Panc1 (cell line): Measurements from ENCODE around the gene CEP131. TPM values are rescaled to one million over a fixed set of nuclear protein-coding genes. Genes with fewer than 3 reads are reported as not detected.

Source experiments
- ATAC-seq: fragments of 200-7000 bp; cut with Tn5 transposase; 2 replicates; pipeline ENCODE4 v1.9.1; 2020; ENCODE audit warnings: mild to moderate bottlenecking, moderate library complexity
- BruUV-seq: library from RNA; stranded (reverse); fragments of 400-500 nt; replicated peaks from 2 replicates; lab custom pipeline; 2021; lab: Mats Ljungman, UMichigan
- CTCF ChIA-PET: fragments of 300-600 bp; sonication (Branson Sonifier 250); formaldehyde crosslinking; loops from one replicate; lab custom pipeline; 2022; ENCODE audit warnings: antibody characterized with exemption; lab: Charles Lee
- POLR2A ChIA-PET: fragments of 300-600 bp; sonication (Branson Sonifier 250); formaldehyde crosslinking; loops from one replicate; lab custom pipeline; 2022; ENCODE audit warnings: antibody characterized with exemption; lab: Charles Lee
- DNase-seq: peaks from one replicate; pipeline ENCODE4 v3.0.0-alpha.2; 2010; ENCODE audit warnings: low read depth, low spot score
- H3K27ac ChIP-seq: 2 replicates; pipeline ENCODE4 v1.5.1; 2011; ENCODE audit warnings: mild to moderate bottlenecking, low read length, inconsistent platforms
- H3K27me3 ChIP-seq: fragments of 200-500 bp; sonication (Bioruptor generic); 2 replicates; pipeline ENCODE4 v1.6.0; 2014; ENCODE audit warnings: low read length, inconsistent platforms; ENCODE audit not compliant: control insufficient read depth, insufficient read depth
- H3K36me3 ChIP-seq: fragments of 200-500 bp; sonication (Bioruptor generic); 2 replicates; pipeline ENCODE4 v1.5.1; 2014; ENCODE audit warnings: inconsistent platforms, mild to moderate bottlenecking, low read length, moderate library complexity; ENCODE audit not compliant: control insufficient read depth, insufficient read depth
- H3K4me1 ChIP-seq: 2 replicates; pipeline ENCODE4 v1.5.1; 2011; ENCODE audit warnings: inconsistent platforms, mild to moderate bottlenecking, low read length, moderate library complexity; ENCODE audit not compliant: control insufficient read depth, insufficient read depth
- H3K4me3 ChIP-seq, 2 experiments: 2 replicates each; pipeline ENCODE4 v1.5.1; 2011 to 2012; ENCODE audit warnings: low read depth in 2 of 2, low read length in 2 of 2, mild to moderate bottlenecking in 2 of 2, inconsistent platforms in 1 of 2, moderate library complexity in 1 of 2
- H3K9me3 ChIP-seq: fragments of 200-500 bp; sonication (Bioruptor generic); 2 replicates; pipeline ENCODE4 v1.5.1; 2014; ENCODE audit warnings: low read depth, mild to moderate bottlenecking, inconsistent platforms, low read length, moderate library complexity; ENCODE audit not compliant: control insufficient read depth, insufficient read depth
- CTCF ChIP-seq: fragments of 450-650 bp; IDR thresholded peaks from 2 replicates; pipeline ENCODE4 v1.5.1; 2017; ENCODE audit warnings: mild to moderate bottlenecking
- POLR2AphosphoS5 ChIP-seq: IDR thresholded peaks from 2 replicates; pipeline ENCODE4 v1.6.1; 2012; ENCODE audit warnings: mild to moderate bottlenecking, low read depth, low read length, moderate library complexity
- REST ChIP-seq, 2 experiments: IDR thresholded peaks; 2 replicates each; pipeline ENCODE4 v1.6.1; 2011 to 2012; ENCODE audit warnings: low read depth in 2 of 2, control low read depth in 1 of 2, low read length in 1 of 2, mild to moderate bottlenecking in 1 of 2, moderate library complexity in 1 of 2; ENCODE audit not compliant: insufficient read depth in 1 of 2
- SIN3A ChIP-seq: IDR thresholded peaks from 2 replicates; pipeline ENCODE4 v1.6.1; 2012; ENCODE audit warnings: low read depth, mild to moderate bottlenecking, low read length, moderate library complexity, borderline replicate concordance; ENCODE audit not compliant: insufficient read depth
- TCF7L2 ChIP-seq: IDR thresholded peaks from 2 replicates; pipeline ENCODE4 v1.6.1; 2011; ENCODE audit warnings: mild to moderate bottlenecking, low read depth, low read length, inconsistent platforms
- in situ Hi-C: cut with HindIII; loops from 2 replicates; pipeline ENCODE4 v1.10.0; 2016; ENCODE audit warnings: low sequenced_read_pairs, low pct_unique_long_range_greater_than_20kb
- intact Hi-C: fragments of 100-400 bp; cut with micrococcal nuclease; formaldehyde crosslinking; loops from one replicate; pipeline ENCODE4 v1.10.0; 2022; ENCODE audit not compliant: unreplicated experiment
- total RNA-seq: library from RNA; stranded (reverse); gene quantifications from one replicate; pipeline ENCODE4 v1.2.1, GENCODE V29; 2021; ENCODE audit not compliant: unreplicated experiment

Gene CEP131
- total RNA-seq, 1 experiment from 2014 or later: 26.0 TPM

- no peak for ATAC-seq
- Histone ChIP-seq H3K9me3 (no peaks in the 10 kb centered on the region), H3K27ac (no peak overlapping the region), H3K4me1 (peaks cover 11% of the 10 kb centered on the region), H3K36me3 (0 out of 2 replicates have a peak, but pooled peaks cover 3% of the 10 kb centered on the region), H3K27me3 (no peaks in the 10 kb centered on the region), H3K4me3 (no peak overlapping the region)
- in situ Hi-C loops (no loop called here), intact Hi-C loops (loop anchor here (10.0 kb wide), 1 partner anchor 235 kb away; no protein-coding TSS in a partner anchor)
- no peak for DNase-seq
- no TSS peak for BruUV-seq
- ChIA-PET POLR2A (no interaction called here), CTCF (no interaction called here)
- no peak for TF ChIP-seq CTCF
- no peak for TF ChIP-seq POLR2AphosphoS5
Measured at GRCh38 chr17:81249223-81250040, 26.7 kb upstream of the CEP131 start.

- DNase-seq (no peak), ATAC-seq (no peak)
- no peak overlapping the region for H3K4me3 ChIP-seq
- H3K9me3 ChIP-seq: no peaks in the 10 kb centered on the region
- H3K36me3 ChIP-seq: 0 out of 2 replicates have a peak, but pooled peaks cover 3% of the 10 kb centered on the region
- in situ Hi-C loops: no loop called here
- ChIA-PET CTCF (no interaction called here), POLR2A (interaction anchor here (0.8 kb wide), 1 partner anchor 62 kb away, joined by 3 read pairs; no protein-coding TSS in a partner anchor)
- H3K27ac ChIP-seq: no peak overlapping the region
- no peaks in the 10 kb centered on the region for H3K27me3 ChIP-seq
- H3K4me1 ChIP-seq: peaks cover 14% of the 10 kb centered on the region
- TF ChIP-seq CTCF (no peak), POLR2AphosphoS5 (no peak), REST (IDR thresholded peaks at IDR 0.05; ENCODE audit: insufficient read depth in 1 of 2, low read depth in 2 of 2, low read length in 1 of 2) (no peak), TCF7L2 (no peak), SIN3A (no peak)
- BruUV-seq: no TSS peak
- intact Hi-C loops: no loop called here
Measured at GRCh38 chr17:81248649-81249048, 25.9 kb upstream of the CEP131 start.
